H4 (cell line): ENCODE measurements around the gene MFSD1. TPM values are rescaled to one million over a fixed set of nuclear protein-coding genes. Genes with fewer than 3 reads are reported as not detected.
A peak's percentile ranks its signal among the peaks of the same experiment; 100 is the strongest.

Experiments
- DNase-seq: peaks from one replicate; pipeline ENCODE4 v3.0.0-alpha.2; 2015; ENCODE audit warnings: low spot score
- total RNA-seq: library from RNA; depleted of rRNA; stranded (reverse); fragments of >200 nt; shearing (Covaris generic); gene quantifications from 2 replicates; pipeline ENCODE4 v1.2.3, GENCODE V29; 2014; rRNA removed

The MFSD1 gene, protein sequence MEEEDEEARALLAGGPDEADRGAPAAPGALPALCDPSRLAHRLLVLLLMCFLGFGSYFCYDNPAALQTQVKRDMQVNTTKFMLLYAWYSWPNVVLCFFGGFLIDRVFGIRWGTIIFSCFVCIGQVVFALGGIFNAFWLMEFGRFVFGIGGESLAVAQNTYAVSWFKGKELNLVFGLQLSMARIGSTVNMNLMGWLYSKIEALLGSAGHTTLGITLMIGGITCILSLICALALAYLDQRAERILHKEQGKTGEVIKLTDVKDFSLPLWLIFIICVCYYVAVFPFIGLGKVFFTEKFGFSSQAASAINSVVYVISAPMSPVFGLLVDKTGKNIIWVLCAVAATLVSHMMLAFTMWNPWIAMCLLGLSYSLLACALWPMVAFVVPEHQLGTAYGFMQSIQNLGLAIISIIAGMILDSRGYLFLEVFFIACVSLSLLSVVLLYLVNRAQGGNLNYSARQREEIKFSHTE
- total RNA-seq, result 169 and 173 TPM in 2 replicates

DNA sequence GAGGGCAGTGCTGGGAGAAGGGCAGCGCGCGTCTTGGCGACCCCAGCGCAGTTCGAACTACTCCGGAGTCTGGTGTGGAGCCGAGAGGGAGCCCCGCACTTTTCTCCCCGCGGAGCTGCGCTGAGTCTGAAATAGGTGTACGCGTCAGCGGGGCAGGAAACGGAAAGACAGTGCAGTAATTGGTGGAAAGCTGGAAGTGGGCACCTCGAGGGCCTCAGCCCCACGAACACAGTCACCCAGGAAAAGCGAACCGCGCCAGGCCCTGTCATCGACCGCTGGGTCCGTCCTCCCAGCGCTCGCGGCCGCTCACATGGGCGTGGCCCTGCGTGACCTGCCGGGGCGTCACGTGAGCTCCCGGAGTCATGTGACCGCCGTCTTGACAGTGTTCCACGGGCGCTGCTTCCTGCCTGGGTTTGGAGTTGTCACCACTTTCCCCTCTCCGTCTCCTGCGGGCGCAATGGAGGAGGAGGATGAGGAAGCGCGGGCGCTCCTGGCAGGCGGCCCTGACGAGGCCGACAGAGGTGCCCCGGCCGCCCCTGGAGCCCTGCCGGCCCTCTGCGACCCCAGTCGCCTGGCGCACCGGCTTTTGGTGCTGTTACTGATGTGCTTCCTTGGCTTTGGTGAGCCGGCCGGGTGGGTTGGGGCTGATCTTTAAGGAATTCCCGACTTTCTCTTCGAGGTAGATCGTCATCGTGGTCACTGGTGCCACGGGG, at the start of gene MFSD1:
TSS of gene MFSD1 (plus strand) at position 359 of the 713 bp plus-strand sequence. CDS start at position 458, 99 bp downstream.
- peak; percentile 92 for DNase-seq

- no peak for DNase-seq
These were observed 48.0 kb upstream of the MFSD1 start for GRCh38 chr3:158753854-158754253.

- no peak for DNase-seq
These were observed 46.4 kb upstream of the MFSD1 start for GRCh38 chr3:158755421-158755820.

DNA sequence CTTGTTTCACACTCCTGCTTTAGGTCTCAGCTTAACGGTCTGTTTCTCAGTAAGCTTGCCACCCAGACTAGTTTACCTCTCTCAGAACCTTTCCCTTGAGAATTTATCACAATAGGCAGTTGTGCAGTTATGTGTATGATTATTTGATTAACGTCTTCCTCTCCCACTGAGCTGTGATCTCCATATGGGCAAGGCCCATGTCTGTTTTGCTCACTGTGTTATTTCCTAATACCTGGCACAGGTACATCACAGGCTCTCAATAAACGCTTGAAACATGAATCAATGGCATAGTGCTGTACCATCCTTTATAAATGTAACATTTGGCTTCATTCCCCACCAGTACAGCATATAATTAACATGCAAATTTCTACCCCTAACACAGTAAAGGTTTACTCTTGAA, 40.5 kb upstream of the MFSD1 start:
- no peak for DNase-seq

GRCh38 chr3:158762701-158763100, 39.2 kb upstream of the MFSD1 start:
- no peak for DNase-seq

GRCh38 chr3:158763421-158763820, 38.4 kb upstream of the MFSD1 start:
- DNase-seq, result no peak

DNA sequence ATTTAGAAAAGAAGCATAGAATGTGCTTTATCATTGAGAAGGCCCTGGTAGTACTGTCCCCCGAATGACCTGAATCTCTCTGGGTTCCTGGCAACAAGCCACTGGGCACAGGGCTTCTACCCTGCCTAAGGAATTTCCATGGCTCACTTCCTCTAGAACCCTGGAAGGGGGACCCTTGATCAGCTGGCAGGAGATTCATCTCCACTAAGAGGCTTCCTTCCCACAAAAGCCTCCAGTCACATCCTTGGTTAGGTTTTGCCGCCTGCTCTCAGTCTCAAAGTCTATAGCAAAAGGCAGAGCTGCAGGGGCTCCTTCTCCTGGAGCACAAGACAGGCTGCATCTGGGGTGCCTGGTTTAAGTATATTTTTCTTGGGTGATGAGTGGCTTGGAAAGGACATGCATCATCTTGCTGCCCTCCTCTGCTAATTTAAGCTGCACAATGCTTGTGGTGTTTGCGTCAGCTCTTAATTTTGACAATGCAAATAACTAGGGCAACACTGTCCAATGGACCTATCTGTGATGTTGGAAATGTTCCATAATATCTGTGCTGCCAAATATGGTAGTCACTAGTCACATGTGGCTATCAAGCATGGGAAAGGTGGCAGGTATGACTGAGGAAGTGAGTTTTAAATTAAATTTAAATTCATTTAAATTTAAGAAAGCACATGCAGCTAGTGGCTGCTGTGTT, 36.2 kb upstream of the MFSD1 start:
- DNase-seq, result no peak

DNA sequence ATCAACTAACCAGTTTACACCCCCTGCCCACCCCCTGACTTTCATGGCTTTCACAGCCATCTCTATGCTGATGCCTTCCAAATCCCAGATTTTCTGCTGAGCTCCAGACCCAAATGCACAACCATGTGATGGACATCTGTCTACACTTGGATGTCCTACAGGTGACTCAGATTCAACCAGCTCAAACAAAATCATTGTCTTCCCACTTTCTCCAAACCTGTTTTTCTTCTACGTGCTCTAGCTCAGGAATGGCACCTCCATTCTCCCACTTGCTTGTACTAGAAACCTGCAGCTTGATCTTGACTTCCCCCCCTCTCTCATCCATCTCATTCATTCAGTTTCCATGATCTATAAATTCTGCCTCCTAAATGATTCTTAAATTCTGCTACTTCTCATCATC, 35.5 kb upstream of the MFSD1 start:
- no peak for DNase-seq

DNA sequence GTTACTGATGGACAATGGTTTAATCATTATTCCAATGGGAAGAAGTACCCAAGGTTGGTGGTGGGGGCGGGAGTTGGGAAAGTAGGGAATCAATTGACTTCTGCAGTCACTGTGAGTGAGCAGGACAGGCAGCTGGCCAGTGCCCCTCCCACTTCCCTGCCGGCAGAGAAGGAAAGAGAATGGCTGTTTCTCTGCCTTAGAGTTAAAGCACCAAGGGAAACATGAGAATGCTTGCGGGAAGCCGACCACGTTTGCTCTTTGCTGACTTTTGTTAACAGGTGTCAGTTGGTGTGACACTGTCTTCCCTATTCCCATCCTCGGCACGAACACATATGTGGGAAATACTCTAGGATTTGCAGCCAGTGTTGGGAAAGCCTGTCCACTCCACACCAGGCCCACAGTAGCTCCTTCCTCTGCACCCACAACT, 33.5 kb upstream of the MFSD1 start:
- peak; percentile 69 for DNase-seq

GRCh38 chr3:158768881-158769543, 32.8 kb upstream of the MFSD1 start:
- DNase-seq, result peak; percentile 95

DNA sequence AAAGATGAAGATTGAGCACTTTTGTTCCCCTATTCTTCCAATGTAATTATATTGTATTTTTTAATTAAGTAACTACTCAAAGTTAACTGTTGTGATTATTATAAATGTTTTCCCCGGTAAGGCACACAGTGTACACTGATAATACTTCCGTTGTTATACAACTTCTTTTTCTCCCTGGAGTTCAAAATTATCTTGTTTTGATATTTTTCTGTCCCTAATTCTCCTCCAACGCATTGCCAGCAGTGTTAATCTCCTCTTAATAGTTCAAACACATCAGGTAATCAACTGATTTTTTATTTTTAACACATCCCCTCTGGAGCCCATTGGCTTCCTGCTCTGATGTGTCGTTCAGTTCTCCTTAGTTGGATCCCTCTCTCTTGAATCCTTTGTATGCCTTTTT, 32.3 kb upstream of the MFSD1 start:
- no peak for DNase-seq

DNA sequence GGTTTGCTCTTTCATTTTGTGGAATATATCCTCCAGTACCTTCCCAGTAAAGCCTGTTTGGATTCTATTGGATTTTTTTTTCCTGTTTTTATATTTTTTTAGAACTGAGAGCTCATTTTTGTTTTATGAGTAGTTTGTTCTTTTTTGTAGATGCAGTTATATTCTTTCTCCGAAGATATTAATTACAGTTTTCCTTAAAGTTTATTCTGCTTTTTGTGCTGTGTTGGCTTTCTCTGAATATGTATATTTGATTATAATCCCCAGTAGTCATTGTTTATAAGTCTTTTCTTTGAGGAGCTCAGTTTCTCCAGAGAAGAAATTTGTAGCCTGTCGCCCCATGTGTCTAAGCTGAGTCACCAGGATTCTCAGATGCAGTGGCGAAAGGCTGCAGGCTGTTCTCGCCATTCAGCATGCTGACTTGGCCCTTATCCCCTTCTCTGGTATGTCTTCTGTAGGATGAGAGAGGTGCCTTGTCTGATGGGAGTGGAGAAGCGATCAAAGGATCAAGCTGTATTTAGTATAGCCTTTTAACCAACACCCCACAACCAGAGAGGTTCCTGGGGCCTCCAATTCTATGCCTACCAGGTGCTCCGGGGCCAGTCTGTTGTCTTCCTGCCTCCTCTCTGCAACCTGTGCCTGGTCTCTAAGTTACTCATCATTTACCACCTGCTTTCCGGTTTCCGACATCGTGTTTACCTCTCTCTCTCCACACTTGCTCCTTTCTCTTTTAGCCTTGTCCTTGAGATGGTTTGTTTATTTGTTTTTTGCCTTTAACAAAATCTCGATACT, 31.7 kb upstream of the MFSD1 start:
- DNase-seq, result no peak

GRCh38 chr3:158770741-158771350, 31.0 kb upstream of the MFSD1 start:
- DNase-seq, result no peak

DNA sequence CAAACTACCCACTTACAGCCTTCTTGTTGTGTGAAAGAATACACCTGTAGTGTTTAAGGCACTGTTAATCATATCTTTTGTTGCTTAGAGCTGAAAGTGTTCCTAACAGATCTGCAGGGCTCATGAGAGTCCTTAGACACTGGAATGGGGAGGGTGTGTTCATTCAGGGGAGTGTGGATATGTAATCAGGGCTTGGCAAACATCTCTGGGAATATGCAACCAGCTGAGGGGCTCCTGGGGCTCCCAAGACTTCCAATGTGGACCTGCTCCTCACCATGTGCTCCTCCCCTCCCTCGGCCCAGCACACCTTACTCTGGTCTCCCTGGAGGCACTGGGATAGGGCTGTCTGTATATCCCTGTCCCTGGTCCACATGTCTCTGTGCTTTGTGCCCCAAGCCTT, 30.3 kb upstream of the MFSD1 start:
- DNase-seq, result no peak

- DNase-seq, result no peak
These were observed 29.9 kb upstream of the MFSD1 start for GRCh38 chr3:158771982-158772381.

- DNase-seq, result no peak
These were observed 28.7 kb upstream of the MFSD1 start for GRCh38 chr3:158773166-158773565.

DNA sequence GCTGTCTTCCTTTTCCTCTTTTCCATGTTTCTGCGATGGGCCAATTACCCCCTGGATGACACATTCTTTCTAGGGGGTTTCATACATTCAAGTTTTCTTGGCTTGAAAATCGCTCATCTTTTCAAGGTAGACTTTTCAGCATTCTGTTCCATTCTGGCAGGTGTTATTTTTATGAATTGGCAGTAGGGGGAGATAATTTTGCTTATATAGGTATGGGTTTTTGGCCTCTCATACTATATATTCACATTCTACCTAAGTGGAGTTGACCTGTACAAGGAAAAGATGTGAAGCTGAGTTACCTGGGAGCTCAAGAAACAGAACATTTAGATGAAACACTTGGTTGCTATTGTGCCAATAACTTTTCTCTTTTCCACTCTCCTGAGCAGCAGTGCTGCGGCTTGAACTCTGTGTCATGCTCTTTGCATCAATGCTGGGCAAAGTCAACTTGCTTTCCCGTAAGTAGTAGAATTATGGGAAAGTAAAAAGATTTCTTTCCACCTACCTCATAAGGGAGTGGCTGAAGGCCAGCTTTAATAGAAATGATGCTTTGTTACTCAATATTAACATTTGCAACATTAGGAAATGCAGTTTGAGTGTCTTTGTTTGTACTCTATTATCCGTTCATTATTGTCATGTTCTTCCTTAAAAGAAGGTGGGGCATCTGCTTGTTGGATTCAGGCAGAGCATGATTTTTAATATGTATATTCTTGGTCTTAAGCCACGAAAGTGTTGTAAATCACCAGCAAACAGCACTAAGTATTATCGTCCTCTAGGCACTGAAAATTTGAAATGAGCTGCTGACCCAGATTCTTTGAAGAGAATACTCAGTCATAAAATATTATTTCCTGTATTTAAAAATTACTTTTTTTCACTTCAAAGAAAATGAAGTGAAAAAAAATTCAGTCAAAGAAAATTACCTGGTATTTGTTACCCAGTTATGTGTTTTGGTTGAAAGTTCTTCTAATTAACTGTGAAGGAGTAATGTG, 27.7 kb upstream of the MFSD1 start:
- DNase-seq, result no peak

DNA sequence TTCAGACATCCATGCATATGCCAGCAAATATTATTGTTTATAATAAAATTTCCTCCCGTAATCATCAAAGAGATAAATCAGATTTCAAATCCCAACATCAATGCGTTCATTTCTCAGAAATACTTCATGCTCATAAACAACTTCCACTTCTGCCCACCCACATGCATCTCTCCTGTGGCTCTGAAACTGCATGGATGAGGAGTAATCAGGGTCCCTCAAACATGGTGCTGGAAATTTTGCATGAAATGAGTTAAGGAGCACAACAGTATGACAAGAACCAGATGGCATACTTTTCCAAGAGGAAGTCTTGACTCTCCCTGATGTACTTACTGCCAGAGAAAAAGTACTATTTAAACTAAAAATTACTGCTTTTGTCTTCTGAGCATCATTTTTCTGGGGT, 26.9 kb upstream of the MFSD1 start:
- no peak for DNase-seq
